ENCODE data around the gene MAP7D1. TPM values are rescaled to one million over a fixed set of nuclear protein-coding genes. Genes with fewer than 3 reads are reported as not detected.

Gene MAP7D1
- total and polyA plus RNA-seq, 2 of the 13 experiments (the other 11 are each of a cell fraction or from before 2014, with no cell fraction given), result 5.6 to 7.2 TPM

DNA sequence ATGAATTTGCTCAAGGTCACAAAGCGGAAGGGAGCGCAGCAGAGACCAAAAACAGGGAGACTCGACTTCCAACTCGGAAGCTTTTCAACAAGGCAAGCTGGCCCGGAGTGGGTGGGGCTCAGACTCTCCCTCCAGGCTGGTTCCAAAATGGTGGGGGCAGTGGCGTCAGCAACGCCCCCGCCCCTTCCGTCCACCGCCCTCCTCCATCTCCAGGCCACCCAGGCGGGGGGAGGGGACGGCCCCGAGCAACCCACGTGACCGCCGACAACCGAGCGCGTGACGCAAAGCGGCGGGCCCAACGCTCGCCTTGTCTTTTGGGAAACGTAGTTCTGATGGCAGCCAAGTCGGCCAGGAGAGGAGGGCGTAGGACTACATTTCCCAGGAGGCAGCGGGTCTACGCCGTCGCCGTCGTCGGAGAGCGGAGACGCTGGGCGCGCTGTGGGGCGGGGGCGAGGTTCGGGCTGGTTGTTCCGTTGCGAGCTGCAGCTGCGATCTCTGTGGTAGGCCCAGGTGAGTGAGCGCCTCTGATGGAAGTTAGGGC, 68.1 kb downstream of the MAP7D1 start, which contains the start of gene THRAP3 (continued):
- TF ChIP-seq, protein P1, sequence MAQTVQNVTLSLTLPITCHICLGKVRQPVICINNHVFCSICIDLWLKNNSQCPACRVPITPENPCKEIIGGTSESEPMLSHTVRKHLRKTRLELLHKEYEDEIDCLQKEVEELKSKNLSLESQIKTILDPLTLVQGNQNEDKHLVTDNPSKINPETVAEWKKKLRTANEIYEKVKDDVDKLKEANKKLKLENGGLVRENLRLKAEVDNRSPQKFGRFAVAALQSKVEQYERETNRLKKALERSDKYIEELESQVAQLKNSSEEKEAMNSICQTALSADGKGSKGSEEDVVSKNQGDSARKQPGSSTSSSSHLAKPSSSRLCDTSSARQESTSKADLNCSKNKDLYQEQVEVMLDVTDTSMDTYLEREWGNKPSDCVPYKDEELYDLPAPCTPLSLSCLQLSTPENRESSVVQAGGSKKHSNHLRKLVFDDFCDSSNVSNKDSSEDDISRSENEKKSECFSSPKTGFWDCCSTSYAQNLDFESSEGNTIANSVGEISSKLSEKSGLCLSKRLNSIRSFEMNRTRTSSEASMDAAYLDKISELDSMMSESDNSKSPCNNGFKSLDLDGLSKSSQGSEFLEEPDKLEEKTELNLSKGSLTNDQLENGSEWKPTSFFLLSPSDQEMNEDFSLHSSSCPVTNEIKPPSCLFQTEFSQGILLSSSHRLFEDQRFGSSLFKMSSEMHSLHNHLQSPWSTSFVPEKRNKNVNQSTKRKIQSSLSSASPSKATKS (CRISPR knock-in tag; IDR thresholded peaks at IDR 0.05), result no peak
- TF ChIP-seq ZNF775 (CRISPR knock-in tag; IDR thresholded peaks at IDR 0.05; ENCODE audit: borderline replicate concordance) (no peak), HHEX (CRISPR knock-in tag; IDR thresholded peaks at IDR 0.05) (peak; percentile 31; the same call in 1 of the 2 replicates), HDAC6 (IDR thresholded peaks at IDR 0.05; ENCODE audit: low read depth, low read length) (no peak), ATM (IDR thresholded peaks at IDR 0.05; ENCODE audit: borderline replicate concordance) (no peak), NR3C1 (CRISPR knock-in tag; IDR thresholded peaks at IDR 0.05) (no peak), KDM6A (CRISPR knock-in tag; IDR thresholded peaks at IDR 0.05; ENCODE audit: low read depth) (0 out of 2 replicates have a peak, but pooled peaks have one; percentile 14), GTF2F1 (IDR thresholded peaks at IDR 0.05; ENCODE audit: low read length) (0 out of 2 replicates have a peak, but pooled peaks have one; percentile 50), PRMT3 (CRISPR knock-in tag; IDR thresholded peaks at IDR 0.05; ENCODE audit: borderline replicate concordance, low read depth) (no peak), CEBPG (CRISPR knock-in tag; IDR thresholded peaks at IDR 0.05) (peak; percentile 75), ZNF292 (CRISPR knock-in tag; IDR thresholded peaks at IDR 0.05; ENCODE audit: borderline replicate concordance, low read depth) (no peak), ZNF17 (CRISPR knock-in tag; IDR thresholded peaks at IDR 0.05) (no peak)
- TF ChIP-seq, protein P2, sequence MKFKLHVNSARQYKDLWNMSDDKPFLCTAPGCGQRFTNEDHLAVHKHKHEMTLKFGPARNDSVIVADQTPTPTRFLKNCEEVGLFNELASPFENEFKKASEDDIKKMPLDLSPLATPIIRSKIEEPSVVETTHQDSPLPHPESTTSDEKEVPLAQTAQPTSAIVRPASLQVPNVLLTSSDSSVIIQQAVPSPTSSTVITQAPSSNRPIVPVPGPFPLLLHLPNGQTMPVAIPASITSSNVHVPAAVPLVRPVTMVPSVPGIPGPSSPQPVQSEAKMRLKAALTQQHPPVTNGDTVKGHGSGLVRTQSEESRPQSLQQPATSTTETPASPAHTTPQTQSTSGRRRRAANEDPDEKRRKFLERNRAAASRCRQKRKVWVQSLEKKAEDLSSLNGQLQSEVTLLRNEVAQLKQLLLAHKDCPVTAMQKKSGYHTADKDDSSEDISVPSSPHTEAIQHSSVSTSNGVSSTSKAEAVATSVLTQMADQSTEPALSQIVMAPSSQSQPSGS (CRISPR knock-in tag; IDR thresholded peaks at IDR 0.05), result peak; percentile 50; the same call in 1 of the 2 replicates
- TF ChIP-seq, protein P3, sequence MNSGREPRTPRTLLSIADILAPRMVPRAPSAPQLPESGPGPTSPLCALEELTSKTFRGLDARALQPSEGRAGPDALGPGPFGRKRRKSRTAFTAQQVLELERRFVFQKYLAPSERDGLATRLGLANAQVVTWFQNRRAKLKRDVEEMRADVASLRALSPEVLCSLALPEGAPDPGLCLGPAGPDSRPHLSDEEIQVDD (CRISPR knock-in tag; IDR thresholded peaks at IDR 0.05; ENCODE audit: borderline replicate concordance), result no peak
- TF ChIP-seq, protein P4, sequence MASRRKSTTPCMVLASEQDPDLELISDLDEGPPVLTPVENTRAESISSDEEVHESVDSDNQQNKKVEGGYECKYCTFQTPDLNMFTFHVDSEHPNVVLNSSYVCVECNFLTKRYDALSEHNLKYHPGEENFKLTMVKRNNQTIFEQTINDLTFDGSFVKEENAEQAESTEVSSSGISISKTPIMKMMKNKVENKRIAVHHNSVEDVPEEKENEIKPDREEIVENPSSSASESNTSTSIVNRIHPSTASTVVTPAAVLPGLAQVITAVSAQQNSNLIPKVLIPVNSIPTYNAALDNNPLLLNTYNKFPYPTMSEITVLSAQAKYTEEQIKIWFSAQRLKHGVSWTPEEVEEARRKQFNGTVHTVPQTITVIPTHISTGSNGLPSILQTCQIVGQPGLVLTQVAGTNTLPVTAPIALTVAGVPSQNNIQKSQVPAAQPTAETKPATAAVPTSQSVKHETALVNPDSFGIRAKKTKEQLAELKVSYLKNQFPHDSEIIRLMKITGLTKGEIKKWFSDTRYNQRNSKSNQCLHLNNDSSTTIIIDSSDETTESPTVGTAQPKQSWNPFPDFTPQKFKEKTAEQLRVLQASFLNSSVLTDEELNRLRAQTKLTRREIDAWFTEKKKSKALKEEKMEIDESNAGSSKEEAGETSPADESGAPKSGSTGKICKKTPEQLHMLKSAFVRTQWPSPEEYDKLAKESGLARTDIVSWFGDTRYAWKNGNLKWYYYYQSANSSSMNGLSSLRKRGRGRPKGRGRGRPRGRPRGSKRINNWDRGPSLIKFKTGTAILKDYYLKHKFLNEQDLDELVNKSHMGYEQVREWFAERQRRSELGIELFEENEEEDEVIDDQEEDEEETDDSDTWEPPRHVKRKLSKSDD (CRISPR knock-in tag; IDR thresholded peaks at IDR 0.05; ENCODE audit: low read depth), result peak; percentile 92
- TF ChIP-seq, protein P5, sequence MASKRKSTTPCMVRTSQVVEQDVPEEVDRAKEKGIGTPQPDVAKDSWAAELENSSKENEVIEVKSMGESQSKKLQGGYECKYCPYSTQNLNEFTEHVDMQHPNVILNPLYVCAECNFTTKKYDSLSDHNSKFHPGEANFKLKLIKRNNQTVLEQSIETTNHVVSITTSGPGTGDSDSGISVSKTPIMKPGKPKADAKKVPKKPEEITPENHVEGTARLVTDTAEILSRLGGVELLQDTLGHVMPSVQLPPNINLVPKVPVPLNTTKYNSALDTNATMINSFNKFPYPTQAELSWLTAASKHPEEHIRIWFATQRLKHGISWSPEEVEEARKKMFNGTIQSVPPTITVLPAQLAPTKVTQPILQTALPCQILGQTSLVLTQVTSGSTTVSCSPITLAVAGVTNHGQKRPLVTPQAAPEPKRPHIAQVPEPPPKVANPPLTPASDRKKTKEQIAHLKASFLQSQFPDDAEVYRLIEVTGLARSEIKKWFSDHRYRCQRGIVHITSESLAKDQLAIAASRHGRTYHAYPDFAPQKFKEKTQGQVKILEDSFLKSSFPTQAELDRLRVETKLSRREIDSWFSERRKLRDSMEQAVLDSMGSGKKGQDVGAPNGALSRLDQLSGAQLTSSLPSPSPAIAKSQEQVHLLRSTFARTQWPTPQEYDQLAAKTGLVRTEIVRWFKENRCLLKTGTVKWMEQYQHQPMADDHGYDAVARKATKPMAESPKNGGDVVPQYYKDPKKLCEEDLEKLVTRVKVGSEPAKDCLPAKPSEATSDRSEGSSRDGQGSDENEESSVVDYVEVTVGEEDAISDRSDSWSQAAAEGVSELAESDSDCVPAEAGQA (IDR thresholded peaks at IDR 0.05; ENCODE audit: low read depth), result peak; percentile 93
- TF ChIP-seq, protein P5 (CRISPR knock-in tag; IDR thresholded peaks at IDR 0.05; ENCODE audit: borderline replicate concordance), result no peak
